ENCODE data around the gene JUN.

DNA sequence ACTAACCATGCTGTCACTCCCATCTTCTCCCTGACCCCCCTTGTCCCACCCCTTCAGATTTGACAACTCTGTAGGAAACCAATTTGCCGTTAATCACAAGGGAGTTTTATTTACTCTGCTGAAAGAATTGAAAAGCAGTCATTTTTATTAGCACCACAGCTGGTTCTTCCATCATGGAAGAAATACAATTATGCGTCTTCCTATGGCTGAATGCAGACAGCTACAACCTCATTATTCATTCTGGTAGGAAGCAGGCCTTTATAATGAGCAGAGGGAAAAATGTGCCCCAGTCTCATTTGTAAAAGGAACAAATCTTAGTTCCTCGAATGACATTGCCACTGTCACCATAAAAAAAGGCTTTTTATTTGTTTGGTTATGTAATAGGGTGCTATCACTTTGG is 35.2 kb downstream of the JUN start:
- TF ChIP-seq SP1 (IDR thresholded peaks at IDR 0.05) (no peak), CTCF (IDR thresholded peaks at IDR 0.05; ENCODE audit: low read depth, low read length, missing input control) (no peak), TAF1 (conservative IDR thresholded peaks at IDR 0.05) (no peak)

Data from liver (tissue), 3 donors.